HG03575 (cell line): ENCODE data around the gene TMCC3.
A peak's percentile ranks its signal among the peaks of the same experiment; 100 is the strongest.

ENCODE experiments used
- ATAC-seq: cut with Tn5 transposase; IDR thresholded peaks from one replicate; pipeline ENCODE4 v1.9.1; 2021; ENCODE audit not compliant: unreplicated experiment, insufficient number of reproducible peaks, low FRiP score; ENCODE audit errors: extremely low read depth

Gene TMCC3

GRCh38 chr12:94587266-94588241 lies 62.8 kb downstream of the TMCC3 start:
- no peak for ATAC-seq

GRCh38 chr12:94586589-94587259 lies 63.6 kb downstream of the TMCC3 start:
- ATAC-seq: no peak

GRCh38 chr12:94585626-94586025 lies 64.7 kb downstream of the TMCC3 start:
- ATAC-seq: no peak

GRCh38 chr12:94584377-94584776 lies 66.0 kb downstream of the TMCC3 start:
- ATAC-seq: no peak

- ATAC-seq: no peak
Observed at GRCh38 chr12:94582591-94582990, 67.8 kb downstream of the TMCC3 start.

- ATAC-seq: no peak
Observed at GRCh38 chr12:94575645-94576403, 74.5 kb downstream of the TMCC3 start.

GRCh38 chr12:94575024-94575423 lies 75.3 kb downstream of the TMCC3 start:
- ATAC-seq: no peak

- ATAC-seq: no peak
Observed at GRCh38 chr12:94571556-94571955, 78.8 kb downstream of the TMCC3 start.

GRCh38 chr12:94570161-94570560 lies 80.2 kb downstream of the TMCC3 start:
- ATAC-seq: no peak

GRCh38 chr12:94567761-94568160 lies 82.6 kb downstream of the TMCC3 start:
- no peak for ATAC-seq

- ATAC-seq: no peak
Observed at GRCh38 chr12:94566345-94566744, 84.0 kb downstream of the TMCC3 start.

- no peak for ATAC-seq
Observed at GRCh38 chr12:94565683-94566082, 84.7 kb downstream of the TMCC3 start.

GRCh38 chr12:94563286-94563685 lies 87.1 kb downstream of the TMCC3 start:
- ATAC-seq: no peak

- peak; percentile 86 for ATAC-seq
Observed at GRCh38 chr12:94561943-94562411, 88.4 kb downstream of the TMCC3 start.

GRCh38 chr12:94560431-94561221 lies 89.7 kb downstream of the TMCC3 start:
- ATAC-seq: peak; percentile 32

- no peak for ATAC-seq
Observed at GRCh38 chr12:94558612-94559011, 91.7 kb downstream of the TMCC3 start.

- no peak for ATAC-seq
Observed at GRCh38 chr12:94557746-94558295, 92.5 kb downstream of the TMCC3 start.

- ATAC-seq: no peak
Observed at GRCh38 chr12:94555687-94556086, 94.7 kb downstream of the TMCC3 start.
